Measurements from ENCODE around the gene SCNN1G.

The SCNN1G gene

DNA sequence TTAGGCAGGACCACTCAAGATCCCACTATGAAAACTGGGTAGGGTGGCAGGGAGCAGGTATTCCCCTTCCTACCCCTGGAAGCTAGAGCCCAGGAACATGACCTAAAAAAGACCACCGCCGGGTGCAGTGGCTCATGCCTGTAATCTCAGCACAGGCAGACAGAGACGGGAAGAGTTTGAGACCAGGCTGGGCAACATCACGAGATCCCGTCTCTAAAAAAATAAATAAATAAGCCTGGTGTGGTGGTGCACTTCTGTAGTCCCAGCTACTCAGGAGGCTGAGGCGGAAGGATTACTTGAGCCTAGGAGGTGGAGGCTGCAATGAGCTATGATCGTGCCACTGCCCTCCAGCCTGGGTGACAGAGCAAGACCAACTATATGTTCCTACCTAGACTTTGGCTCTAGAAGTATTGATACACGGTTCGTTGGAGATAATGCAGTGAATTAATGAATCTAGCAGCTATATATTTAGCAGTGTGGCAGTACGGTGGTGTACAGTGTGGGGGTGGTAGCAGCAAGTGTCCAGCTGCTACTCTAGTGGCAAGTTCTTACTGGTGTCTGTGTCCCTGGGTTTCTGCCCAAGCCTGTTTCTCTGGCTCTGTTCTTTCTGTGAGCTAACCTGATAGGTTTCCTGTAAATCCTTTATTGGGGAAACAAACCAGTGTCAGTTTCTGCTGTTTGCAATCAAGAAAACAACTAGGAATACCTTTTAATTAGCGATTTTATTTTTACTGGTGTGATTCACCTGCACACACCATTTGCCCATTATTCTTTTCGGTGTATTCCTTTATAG is 30.0 kb upstream of the SCNN1G start:
- DNase-seq (ENCODE audit: low read depth): no peak

DNA sequence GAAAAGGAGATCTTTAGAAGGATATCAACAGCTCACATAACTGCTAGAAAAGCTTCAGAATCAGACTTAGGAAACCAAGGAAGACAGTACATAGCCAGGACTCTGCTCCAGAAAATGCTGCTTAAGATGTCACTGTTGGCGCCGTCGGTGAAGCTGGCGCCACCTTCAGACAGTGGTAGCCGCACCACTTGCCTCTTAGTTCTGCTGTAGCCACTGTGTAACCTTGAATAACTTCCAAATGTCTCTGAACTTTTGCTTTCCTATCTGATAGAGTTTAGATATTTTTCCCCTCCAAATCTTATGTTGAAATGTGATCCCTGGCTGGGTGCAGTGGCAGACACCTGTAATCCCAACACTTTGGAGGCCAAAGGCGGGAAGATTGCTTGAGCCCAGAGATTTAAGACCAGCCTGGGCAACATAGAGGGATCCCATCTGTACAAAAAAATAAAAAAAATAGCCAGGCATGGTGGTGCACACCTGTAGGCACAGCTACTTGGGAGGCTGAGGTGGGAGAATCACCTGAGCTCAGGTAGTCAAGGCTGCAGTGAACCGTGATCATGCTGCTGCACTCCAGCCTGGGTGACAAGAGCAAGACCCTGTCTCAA is 27.0 kb upstream of the SCNN1G start:
- DNase-seq (ENCODE audit: low read depth): peak; percentile 10

DNA sequence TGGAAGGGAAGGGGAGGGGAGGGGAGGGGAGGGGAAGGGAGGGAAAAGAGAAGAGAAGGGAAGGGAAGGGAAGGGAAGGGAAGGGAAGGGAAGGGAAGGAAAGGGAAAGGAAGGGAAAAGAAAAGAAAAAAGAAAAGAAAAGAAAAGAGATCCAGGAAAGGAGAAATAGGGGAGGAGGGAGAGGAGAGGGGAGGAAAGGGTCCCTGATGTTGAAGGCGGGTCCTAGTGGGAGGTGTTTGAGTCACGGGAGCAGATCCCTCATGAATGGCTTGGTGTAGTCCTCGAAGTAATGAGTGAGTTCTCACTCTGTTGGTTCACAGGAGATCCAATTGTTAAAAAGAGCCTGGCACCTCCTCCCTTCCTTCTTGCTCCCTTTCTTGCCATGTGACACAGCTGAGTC is 26.4 kb upstream of the SCNN1G start:
- DNase-seq (ENCODE audit: low read depth): no peak

DNA sequence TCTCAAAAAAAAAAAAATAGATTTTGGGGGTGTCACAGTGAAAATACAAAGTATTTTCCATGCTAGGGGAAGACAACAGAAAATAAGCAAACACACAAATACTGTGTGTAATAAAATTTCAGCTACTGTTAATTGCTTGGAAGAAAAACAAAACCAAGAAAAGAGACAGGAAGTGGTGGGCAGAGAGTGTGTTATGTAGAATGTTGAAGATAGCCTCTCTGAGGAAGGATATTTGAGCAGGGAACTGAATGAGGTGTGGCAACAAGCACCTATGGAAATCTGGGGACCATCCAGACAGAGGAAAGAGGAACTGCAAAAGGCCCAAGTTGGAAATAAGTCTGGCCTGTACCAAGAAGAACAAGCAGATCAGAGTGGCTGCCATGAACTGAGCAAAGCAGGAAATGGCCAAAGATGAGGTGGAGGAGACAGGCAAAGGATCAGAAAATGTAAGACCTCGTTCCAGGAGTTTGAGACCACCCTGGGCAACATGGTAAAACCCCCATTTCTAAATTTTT is 25.5 kb upstream of the SCNN1G start:
- no peak for DNase-seq (ENCODE audit: low read depth)

DNA sequence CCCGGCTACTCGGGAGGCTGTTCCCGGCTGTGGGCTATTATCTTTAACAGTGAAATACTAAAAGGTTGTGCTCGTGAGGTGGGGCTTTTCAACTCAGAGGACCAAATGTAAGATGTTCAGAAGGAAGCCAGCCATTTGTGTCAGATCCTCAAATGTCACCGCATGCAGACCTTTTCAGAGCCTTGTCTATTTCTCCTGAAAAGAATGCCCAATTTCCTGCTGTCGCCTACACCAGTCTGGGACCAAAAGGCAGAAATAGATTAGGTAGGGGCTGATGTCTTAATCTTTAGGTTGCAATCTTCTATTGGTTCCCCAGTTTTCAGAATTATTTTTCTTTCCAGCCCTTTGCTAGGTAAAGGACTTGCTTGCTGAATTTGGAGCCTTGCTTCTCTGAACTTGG is 24.4 kb upstream of the SCNN1G start:
- DNase-seq (ENCODE audit: low read depth): no peak

DNA sequence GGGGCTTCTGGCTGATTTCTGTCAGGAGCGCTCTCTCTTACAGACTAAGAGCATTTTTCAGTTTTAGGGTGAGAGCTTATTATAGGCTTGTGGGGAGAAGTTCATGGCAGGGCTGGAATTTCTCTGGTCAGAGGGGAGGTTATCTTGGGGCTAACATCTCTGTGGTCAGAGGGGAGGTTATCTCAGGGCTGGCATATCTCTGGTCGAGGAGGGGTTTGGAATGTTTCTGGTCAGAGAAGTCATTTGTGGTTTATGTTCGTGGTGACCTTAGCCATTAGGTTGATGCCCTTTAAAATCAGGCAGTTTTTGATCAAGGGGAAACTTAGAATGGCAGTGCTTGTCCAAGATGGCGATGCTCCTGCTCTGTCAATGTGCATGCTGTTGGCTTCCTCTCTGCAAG is 22.5 kb upstream of the SCNN1G start:
- no peak for DNase-seq (ENCODE audit: low read depth)

DNA sequence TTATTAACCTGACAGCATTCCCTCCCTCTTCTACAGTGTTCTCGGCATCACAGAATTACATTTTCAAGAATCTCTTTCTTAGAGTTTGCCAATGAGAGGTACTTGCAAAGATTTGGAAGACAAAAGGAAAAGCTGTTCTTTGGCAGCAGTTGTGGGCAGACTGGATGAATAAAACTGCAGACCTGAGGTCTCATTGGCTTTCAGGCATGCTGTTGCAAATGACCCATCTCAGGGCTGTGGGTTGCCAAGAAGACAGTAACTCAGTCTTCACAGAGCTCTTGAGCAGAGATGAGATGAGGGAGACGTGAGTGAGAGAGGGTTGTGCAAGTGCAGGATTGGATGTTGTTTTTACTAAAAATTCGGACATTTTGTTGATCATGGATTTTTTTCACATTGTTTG is 22.0 kb upstream of the SCNN1G start:
- no peak for DNase-seq (ENCODE audit: low read depth)

DNA sequence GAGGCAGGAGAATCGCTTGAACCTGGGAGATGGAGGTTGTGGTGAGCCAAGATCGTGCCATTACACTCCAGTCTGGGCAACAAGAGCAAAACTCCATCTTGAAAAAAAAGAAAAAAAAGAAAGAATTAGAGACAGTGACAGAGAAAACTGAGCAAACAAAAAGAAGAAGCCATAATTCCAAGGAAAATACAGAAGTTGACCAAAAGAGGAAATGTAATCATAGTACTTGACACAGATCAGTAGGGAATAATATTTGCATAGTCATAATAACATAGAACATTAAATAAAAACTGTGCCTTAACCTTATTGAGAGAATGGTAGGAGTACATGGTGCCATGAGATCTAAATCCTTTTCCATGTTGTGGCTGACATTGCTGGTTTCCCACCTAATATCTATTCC is 18.6 kb upstream of the SCNN1G start:
- no peak for DNase-seq (ENCODE audit: low read depth)

DNA sequence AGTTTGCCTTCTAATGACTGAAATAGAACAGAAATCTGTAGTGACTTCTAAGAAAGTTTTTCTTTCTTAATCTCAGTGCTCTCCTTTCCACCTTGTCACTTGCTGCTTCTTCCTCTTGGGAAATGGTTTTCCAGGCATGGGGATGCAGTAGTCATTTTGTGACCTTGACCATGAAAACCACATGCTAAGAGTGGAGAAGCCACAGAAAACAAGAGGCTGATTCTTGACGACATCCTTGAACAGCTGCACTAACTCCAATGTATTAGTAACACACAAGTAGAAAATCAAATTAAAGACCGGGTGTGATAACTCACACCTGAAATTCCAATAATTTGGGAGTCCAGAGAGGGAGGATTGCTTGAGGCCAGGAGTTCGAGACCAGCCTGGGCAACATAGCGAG is 17.8 kb upstream of the SCNN1G start:
- no peak for DNase-seq (ENCODE audit: low read depth)

DNA sequence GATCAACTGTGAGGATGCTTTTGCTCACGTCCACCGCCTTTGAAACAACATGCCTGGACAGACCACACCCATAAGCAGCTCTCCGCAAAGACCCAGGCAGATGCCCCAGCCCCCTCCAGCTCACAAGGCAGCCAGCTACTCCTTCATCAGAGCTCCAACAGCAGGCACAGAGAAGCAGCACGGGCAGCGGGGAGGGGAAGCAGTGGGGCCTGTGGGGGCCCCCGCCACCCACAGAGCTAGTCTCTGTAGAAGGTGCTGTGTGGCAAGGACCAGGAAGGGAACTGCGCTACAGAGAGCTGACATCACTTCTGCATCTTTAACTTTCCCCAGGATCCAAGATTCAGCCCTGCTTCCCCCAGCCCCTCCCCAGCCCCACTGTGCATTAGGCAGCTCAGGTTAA is 10.0 kb upstream of the SCNN1G start:
- DNase-seq (ENCODE audit: low read depth): no peak

DNA sequence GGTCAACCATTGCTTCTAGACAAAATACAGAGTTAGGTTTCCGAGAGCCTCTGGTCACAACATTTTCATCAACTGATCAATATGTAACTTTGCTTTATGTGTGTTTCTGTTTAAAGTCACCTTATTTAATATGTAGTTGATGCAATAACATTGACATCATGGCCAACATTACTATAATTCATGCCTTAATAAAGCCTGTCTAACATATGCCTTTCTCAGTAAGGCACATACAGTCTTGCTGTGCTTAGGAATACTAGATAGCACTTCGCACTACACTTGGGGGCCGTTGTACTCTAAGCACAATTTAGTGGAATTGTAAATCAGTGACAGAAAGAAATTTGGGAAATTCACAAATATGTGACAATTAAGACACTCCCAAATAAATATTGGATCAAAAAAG is 9.6 kb upstream of the SCNN1G start:
- DNase-seq (ENCODE audit: low read depth): no peak

DNA sequence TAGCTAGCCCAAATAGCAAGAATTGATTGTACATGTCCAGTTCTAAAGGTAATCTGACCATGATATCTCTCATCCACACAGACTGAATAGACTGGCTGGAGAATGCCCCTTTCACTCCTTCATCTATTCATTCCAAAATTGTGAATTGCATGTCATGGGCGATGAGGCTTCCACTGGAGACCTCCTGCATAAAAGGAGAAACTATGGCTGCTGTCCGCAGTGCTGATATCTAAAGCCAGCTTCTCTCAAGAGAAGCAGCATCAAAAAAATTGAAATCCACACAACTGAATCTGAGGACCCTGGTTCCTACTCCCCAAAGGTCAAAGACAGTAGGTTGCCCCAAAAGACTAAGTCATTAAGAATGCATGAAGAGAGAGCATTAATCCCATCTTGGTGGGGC is 7.9 kb upstream of the SCNN1G start:
- DNase-seq (ENCODE audit: low read depth): no peak

DNA sequence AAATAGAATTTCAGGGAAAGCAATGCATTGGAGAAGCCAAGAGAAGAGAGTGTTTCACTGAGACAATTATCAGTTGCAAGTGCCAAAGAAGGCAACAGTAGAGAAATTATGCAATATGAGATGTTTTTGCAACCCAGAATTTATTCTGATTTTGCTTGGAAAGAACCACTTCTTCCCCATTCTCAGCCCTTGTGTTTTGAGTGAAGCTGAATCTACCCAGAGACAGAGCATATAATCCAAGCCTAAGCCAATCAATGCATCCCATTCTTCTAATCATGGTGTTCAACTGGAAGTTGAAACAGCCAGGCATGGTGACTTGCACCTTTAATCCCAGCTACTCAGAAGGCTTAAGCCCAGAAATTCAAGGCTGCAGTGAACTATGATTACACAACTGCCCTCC is 6.9 kb upstream of the SCNN1G start:
- no peak for DNase-seq (ENCODE audit: low read depth)

DNA sequence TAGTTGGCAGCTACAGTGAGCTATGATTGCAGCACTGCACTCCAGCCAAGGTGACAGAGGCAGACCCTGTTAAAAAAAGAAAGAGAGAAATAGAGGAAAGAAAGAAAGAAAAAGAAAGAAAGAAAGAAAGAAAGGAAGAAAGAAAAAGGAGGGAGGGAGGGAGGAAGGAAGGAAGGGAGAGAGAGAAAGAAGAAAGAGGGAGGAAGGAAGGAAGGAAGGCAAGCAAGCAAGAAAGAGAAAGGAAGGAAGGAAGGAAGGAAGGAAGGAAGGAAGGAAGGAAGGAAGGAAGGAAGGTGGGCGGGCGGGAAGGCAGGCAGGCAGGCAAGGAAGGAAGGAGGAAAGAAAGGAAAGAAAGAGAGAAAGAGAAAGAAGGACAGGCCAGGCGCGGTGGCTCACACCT is 1.0 kb upstream of the SCNN1G start:
- DNase-seq (ENCODE audit: low read depth): no peak

DNA sequence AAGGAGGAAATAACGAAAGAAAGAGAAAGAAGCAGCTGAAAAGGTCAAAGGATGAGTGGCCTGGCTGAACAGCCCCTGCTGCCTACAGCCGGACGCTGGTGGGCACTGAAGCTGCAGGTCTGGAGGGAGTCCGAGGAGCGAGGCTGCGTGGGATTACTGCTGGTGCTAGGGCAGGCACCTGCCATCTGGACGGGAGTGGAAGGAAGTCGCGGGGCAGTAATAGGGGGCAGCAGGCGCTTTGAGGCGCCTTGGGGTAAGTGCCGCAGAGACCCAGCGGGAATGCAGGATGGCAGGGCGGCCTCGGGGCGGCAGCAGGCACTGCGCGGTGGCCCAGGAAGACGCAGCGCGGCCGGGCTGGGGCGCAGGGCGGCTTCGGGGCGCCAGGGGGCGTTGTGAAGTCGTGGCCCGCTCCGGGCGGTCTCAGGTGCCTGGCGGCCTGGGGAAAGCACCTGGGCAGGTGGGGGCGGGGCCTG is 303 bp upstream of the SCNN1G start:
- peak; percentile 49 for DNase-seq (ENCODE audit: low read depth)

DNA sequence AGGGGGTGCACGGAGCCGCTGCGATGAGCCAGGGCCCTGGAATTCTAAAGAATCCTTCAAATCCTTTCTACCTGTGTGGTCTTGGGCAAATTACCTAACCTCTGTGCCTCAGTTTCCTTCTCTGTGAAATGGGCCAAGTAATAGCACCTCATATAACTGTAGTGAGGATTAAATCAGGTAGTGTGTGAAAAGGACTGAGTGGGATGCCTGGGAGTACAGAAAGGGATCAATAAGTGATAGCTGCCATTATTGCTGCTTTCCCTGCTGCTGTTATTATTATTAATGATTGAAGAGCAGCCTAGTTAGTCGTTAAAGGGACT is 958 bp downstream of the SCNN1G start:
- DNase-seq (ENCODE audit: low read depth): no peak

DNA sequence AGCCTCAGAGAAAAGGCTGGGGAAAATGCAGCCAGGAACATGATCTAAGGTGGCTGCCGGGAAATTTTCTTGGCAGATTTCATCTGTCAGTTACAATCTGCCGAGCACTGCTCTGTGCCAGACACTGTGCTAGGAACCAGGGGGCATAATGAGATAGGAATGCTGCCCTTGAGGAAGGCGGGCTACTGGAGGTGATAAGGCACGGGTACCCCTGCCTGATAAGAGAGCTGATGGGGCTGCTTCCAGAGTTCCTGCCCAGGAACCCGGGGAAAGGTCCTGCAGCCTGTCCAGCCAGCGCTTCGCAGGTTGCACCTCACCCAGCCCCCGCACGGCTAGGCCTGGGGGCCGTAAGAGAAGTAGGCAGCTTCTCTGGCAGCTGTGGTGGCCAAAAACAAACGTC is 3.1 kb downstream of the SCNN1G start:
- DNase-seq (ENCODE audit: low read depth): no peak

DNA sequence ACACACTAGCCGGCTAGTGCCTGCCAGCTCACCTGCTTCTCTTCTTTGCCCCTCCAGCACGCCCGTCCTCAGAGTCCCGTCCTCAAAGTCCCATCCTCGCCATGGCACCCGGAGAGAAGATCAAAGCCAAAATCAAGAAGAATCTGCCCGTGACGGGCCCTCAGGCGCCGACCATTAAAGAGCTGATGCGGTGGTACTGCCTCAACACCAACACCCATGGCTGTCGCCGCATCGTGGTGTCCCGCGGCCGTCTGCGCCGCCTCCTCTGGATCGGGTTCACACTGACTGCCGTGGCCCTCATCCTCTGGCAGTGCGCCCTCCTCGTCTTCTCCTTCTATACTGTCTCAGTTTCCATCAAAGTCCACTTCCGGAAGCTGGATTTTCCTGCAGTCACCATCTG is 3.6 kb downstream of the SCNN1G start:
- no peak for DNase-seq (ENCODE audit: low read depth)

DNA sequence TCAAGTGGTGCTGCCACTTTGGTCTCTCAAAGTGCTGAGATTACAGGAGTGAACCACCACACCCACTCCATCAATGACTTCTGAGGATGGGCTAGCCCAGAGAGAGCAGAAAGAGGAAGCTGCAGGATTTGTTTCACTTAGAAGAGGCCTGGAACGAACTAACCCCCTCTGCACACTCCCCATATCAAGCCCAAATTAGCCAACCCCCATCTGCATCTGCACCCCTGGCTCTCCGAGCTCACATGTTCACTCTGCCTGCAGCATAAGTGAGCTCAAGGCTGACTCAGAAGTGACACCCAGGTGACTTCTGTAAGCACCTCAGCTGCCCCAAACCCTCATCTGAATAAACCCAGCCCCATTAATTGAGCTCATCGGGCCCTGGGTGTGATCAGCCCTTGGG is 4.8 kb downstream of the SCNN1G start:
- DNase-seq (ENCODE audit: low read depth): no peak

DNA sequence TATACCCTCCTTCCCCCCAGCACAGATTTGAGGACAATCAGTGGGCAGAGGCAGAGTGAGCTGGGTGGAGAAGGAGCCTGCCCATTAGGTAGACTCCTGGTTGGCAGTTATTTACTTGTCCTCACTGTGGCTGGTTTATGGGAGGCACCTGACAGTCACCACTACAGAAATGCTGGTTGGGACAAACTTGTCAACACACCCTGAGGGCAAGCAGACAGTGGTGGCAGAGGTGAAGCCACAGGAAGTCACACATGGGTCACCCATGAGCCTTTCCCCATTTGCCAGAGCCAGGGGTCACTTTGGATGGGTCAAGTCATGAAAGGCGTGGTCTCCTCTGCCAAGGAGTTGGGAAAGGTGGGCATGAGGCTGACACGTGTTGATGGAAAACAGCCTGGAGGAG is 6.4 kb downstream of the SCNN1G start:
- DNase-seq (ENCODE audit: low read depth): no peak

DNA sequence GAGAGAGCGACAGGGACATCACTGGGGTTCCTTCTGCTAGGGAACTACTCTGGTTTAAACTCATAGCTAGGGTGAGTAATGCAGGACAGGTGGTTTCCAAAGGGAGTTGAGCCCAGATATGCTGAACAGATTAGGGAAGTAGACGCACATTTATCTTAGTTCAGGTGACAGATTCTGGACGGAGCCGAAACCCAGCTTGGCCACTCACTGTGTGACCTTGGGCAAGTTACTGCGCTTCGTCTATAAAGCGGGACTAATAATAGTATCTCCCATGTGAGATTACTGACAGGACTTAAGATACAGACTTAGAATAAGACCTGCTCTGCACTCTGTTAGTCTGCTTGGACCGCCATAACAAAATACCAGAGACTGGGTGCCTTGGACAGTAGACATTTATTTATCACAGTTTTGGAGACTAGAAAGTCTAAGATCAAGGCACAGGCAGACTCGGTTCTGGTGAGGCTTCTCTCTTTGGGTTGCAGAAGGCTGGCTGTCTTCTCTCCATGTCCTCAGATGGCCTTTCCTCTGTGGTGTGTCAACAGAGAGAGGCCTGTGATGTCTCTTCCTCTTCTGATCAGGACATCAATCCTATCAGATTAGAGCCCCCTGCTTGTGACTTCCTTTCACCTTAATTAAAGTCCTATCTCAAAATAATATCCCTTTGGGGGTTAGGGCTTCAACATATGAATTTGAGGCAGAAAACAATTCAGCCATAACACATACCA is 12.1 kb downstream of the SCNN1G start:
- DNase-seq (ENCODE audit: low read depth): no peak

DNA sequence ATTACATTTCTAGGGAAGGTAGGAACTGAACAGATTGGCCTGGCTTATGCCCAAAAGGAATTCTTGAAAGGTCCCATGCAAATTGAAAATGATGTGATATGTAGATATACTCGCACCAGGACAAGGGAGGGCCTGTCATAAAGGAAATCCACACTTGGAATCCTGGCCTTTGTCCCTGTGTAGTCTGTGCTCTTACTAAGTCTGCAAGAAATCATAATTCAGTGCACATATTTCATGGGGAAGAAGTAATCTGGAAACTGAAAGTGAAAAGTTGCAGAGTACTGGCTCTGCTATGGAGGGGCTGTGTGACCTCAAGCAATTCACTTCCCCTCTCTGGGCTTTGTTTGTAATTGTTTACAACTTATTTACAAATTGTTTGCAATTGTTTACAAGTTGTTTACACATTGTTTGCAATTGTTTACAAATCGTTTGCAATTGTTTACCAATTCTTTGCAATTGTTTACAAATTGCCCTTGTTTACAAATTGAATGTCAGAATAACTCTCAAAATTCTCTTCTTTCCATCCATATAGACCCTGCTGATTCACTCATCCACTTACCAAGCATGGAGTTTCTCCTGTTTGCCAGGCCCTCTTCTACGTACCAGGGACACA is 12.9 kb downstream of the SCNN1G start:
- DNase-seq (ENCODE audit: low read depth): no peak

DNA sequence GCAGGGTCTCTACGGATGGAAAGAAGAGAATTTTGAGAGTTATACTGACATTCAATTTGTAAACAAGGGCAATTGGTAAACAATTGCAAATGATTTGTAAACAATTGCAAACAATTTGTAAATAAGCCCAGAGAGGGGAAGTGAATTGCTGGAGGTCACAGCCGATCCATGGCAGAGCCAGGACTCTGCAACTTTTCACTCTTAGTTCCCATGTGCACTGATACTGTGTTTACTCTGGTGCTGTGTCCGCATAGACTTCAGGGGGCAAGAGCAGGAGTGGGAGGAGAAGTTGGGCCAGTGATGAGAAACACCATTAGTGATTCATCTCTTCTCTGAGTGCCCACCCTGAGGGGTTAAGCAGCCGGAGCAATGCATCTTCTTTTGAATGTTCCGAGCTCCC is 14.0 kb downstream of the SCNN1G start:
- no peak for DNase-seq (ENCODE audit: low read depth)
